Embryonic facial prominence (tissue), 1 donor: ENCODE results near the gene NFKBIE.
A peak's percentile ranks its signal among the peaks of the same experiment; 100 is the strongest.

Experiments used
- DNase-seq: peaks from one replicate; pipeline ENCODE4 v3.0.0-alpha.2; 2016; ENCODE audit errors: extremely low spot score

NFKBIE gene

DNA sequence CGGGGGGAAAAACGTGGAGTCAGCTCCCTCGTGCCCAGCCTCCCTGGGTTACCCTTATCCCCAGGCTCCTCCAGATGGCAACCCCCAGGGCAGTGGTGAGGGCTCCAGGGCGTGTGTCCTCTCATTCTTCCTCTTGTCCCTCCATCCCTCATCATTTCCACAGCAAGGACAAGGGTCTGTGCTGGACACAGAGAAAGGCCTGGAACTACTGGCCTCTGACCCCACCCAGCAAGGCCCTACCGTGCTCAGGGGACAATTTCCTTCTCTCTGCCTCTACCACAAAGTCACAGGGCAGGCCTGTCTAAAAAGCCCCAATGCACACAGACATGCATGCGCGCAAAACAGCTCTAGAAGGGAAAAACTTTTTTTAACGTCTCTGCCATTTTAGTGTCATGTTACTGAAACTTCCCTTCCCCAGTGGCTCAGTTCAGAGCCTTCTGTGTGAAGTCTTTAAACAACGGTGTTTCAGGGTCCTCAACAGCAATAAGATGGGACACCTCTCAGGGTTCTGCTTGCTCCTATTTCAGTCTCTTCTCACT lies 7.0 kb downstream of the NFKBIE start:
- DNase-seq, result no peak

DNA sequence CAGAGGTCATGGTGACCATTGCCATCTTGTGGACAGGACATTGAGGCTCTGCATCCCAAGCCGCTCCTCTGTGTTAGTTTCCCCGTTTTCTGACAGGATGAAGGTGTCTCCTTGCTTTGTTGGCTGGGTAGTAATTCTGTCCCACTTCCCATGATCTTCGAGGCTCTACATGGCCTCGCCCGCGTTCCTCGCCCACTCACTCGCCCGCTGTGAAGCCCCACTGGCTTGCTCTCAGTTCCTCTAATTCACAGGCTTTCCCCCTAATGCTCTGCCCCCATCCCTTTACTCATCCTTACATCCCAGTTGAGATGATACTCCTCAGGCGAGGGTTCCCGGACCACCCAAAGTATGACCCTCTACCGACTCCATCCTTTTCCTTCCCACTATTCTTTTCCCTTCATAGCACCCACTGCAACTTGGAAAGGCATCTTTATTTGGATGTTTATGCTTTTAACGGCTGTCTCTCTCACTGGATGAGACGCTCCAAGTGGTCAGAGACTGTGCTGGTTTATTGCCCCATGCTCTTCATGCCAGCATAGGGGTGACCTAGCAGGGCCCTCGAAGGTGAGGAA lies 7.5 kb downstream of the NFKBIE start:
- DNase-seq, result no peak

DNA sequence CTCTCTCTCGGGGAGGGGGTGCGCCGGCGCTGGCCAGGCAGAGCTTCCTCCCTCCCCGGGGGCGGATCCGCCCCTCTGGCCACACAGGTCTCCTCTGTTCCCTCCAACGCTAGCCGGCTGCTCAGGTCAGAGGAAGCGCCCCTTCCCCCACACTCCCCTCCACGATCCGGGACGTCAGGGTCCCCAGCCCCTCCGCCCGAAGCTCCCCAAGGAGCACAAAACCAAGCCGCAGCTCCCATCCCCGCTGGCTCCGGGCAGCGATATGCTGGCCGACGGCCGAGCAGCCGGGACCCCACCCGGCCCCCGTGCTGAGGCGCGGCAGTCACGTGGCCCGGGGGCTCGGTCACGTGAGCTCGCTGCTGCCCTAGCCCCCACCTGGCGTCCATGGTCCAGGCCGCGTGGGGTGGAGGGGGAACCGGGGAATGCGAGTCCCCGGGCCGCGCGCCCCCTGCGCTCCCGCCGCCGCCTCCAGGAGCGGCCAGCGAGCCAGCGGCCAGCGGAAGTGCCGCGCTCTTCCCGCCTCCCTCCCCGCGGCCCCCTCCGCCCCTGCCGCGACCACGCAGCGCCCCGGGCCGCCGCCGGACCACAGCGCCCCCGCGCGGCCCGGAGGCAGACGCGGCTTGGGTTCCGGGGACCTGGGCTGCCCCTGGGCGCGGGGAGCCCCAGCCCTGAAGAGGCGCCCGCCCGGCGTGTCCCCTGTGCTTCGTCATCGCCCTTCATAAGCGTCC lies 8.2 kb downstream of the NFKBIE start, which contains the start of gene SLC35B2:
Gene SLC35B2 (minus strand): TSS at position 504 of the 728 bp plus-strand sequence. CDS start 118 bp downstream, at position 386.
- DNase-seq, result no peak

DNA sequence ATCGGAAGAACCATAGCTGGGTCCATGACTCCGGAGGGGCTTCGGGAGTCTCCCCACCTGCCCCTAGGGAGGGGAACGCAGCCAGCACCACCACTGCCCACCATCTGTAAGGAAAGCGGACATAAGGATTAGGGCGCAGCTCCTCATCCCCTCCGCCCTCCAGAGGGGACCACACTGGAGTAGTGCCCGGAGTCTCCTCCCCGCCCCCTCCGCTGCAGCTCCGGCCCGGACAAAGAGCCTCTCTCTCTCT lies 8.7 kb downstream of the NFKBIE start:
- no peak for DNase-seq

DNA sequence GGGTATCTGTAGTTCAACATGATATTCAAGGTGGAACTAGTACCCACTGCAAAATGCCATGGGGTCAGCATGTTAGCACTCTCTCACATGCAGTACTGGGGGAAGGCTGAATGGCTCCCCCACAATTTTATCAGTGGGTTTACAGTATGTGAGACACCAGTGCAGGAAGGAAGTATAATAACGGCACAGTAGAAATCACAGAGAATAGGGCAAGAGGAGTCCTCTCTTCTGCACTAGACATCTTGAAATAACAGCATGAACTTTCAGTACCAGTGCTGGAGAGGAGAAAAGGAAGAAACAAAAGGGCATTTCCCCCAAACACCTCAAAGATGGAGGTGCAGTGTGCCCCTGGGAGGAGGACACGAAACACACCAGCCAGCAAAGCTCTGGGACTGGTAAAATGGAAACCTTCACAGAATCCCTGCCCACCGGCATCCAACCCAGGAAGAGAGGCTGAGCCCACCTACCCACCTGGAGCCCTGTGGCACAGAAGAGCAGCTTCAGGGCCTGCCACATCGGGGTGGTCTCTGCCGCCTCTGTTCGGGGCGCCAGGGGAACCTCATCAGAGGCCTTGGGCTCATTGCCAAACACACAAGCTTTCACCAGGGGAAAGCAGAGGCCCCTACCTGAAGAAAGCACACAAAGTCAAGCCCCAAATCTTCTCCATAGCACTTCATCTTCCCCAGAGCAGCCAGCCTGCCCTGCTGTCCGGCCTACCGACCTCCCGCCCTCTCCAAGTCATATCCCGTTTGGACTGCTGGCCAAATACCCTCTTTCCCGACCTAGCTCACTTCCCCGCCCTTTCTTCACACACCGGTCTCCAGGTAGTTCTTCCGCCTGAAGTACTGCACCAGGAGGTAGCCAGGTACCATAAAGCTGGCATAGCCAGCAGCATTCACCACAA lies 9.2 kb downstream of the NFKBIE start:
- no peak for DNase-seq

DNA sequence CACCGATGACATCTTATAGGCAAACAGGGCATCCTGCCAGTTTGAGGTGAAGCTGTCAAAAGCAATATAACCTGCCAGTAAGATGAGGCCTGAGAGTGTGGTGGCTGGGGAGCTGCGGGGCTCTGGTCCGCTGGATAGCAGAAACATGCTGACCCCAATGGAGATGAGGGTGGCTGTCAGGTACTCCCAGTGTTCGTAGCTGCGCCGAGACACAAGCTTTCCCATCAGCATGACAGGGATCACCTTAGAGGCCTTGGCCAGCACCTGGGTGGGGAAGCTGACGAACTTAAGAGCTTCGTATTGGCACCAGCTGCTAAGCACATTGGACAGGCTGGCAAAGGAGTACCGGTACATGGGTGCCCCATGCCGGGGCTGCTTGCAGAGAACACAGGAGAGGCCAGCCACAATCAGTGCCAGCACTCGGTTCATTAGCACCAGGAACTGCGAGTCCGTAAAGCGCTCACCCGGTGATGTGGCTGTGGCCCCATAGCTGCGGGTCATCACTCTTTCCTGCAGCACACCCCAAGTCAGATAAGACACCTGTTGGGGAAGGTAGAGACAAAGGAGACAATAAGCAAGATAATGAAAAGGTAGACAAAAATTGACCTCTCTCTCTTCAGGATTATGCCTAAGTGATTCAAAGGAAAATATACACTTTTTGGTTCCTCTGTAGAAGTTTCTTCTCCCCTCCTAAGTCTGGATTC lies 10.1 kb downstream of the NFKBIE start:
- DNase-seq, result no peak

DNA sequence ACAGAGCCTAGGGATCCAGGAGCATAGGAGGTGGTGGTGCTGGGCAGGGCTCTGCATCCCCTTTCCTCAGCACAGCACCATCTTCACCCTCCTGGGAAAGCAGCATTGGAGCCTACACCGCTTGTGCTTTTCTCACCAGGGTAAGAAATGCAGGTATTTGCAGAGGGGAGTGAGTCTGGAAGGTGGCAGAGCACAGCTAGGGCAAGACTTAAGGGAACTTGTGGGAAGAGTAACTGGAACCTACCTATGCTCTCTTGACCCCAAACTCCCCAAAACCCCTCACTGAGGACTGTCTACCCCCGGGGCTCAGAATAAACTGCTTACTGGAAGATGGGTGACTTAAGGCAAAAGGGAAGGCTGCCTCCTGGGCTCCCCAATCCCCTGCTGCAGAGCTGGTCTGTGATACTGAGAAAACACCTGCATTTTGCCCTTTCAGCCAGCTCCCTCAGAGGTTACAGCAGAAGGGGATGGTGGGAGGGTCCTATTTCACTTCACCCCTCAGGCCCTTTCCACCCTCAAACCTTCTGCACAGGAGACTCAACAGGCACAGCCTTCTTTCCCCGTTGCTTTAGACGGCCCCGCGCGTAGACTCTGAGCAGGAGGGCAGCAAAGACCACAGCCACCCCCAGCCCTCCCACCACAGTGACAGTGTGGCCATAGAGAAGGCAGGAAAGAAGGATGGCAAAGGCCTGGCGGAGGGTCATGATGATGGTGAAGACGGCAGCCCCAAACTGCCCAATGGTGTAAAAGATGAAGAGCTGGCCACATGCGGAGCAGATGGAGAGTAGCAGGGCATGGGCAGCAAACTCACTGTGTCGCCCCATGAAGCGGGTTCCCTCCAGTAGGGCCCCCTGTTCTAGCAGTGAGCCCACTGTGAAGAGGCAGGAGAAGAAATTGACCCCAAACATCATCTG lies 10.9 kb downstream of the NFKBIE start:
- no peak for DNase-seq

DNA sequence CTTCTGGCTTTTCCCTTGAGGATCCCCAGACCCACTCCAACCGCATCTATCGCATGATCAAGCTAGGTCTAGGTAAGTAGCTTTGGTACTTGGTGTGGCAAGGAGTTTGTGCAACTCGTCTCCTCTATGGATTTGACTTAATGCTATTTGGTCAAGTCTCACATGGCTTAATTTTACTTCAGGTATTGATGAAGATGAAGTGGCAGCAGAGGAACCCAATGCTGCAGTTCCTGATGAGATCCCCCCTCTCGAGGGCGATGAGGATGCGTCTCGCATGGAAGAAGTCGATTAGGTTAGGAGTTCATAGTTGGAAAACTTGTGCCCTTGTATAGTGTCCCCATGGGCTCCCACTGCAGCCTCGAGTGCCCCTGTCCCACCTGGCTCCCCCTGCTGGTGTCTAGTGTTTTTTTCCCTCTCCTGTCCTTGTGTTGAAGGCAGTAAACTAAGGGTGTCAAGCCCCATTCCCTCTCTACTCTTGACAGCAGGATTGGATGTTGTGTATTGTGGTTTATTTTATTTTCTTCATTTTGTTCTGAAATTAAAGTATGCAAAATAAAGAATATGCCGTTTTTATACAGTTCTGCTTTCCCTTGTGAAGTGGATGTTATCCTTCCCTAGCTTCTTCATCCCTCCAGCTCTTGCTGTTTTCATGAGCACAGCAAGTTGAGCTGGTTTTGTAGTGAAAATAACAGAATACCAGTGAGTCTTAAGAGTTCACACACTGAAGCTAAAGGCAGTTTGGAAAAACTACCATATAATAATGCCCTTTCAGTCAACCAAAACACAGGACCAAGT lies 11.8 kb downstream of the NFKBIE start:
- no peak for DNase-seq

DNA sequence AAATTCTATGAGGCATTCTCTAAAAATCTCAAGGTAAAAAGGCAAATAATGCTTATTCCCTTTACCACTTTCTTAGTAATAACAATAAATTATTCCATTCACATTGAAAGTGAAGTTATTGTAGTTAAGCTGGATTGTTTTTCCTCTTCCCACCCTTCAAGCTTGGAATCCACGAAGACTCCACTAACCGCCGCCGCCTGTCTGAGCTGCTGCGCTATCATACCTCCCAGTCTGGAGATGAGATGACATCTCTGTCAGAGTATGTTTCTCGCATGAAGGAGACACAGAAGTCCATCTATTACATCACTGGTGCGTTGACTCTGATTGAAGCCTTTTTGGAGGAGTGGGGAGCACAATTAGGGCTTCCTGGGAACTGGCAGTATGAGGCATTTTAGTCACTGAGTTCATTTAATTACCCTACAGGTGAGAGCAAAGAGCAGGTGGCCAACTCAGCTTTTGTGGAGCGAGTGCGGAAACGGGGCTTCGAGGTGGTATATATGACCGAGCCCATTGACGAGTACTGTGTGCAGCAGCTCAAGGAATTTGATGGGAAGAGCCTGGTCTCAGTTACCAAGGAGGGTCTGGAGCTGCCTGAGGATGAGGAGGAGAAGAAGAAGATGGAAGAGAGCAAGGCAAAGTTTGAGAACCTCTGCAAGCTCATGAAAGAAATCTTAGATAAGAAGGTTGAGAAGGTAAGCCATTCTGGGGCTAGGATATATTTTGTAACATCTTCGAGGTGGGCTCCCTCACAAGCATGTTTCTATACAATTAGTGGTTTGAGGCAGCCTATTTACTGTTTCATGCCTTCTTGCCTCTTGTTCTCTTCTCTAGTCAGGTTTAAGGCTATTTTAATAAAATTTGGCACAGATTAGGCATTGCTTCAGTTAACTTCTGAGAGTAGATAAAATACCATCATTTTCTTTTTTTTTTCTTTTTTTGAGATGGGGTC lies 13.5 kb downstream of the NFKBIE start:
- DNase-seq, result no peak

DNA sequence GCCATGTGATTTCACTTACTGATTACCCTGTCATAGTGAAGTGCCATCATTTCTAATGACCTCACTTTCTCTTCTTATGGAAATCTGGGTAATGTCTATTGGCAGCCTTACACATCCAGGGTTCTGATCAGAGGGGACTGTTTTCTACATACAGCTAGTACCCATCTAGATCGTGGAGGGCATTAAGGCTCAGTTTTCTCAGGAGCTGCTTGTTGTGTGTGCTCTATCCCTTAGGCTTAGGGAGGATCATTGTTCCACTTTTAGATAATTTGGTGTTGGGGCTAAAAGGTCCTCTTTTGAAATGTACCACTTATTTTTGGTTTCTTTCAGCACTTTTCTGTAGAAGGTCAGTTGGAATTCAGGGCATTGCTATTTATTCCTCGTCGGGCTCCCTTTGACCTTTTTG lies 14.6 kb downstream of the NFKBIE start:
- DNase-seq, result no peak

DNA sequence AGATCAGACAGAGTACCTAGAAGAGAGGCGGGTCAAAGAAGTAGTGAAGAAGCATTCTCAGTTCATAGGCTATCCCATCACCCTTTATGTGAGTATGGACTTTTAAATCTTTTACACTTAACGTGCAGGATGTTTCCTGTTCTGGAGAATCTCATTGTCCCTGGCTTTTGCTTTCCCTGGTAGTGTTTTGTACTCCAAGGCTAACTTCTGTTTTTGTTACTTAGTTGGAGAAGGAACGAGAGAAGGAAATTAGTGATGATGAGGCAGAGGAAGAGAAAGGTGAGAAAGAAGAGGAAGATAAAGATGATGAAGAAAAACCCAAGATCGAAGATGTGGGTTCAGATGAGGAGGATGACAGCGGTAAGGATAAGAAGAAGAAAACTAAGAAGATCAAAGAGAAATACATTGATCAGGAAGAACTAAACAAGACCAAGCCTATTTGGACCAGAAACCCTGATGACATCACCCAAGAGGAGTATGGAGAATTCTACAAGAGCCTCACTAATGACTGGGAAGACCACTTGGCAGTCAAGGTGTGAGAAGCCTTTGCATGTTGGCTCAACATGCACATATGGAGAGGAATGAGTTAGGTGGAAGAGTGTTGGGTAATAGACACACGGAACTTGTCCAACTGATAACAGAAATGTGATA lies 15.2 kb downstream of the NFKBIE start:
- DNase-seq, result no peak

DNA sequence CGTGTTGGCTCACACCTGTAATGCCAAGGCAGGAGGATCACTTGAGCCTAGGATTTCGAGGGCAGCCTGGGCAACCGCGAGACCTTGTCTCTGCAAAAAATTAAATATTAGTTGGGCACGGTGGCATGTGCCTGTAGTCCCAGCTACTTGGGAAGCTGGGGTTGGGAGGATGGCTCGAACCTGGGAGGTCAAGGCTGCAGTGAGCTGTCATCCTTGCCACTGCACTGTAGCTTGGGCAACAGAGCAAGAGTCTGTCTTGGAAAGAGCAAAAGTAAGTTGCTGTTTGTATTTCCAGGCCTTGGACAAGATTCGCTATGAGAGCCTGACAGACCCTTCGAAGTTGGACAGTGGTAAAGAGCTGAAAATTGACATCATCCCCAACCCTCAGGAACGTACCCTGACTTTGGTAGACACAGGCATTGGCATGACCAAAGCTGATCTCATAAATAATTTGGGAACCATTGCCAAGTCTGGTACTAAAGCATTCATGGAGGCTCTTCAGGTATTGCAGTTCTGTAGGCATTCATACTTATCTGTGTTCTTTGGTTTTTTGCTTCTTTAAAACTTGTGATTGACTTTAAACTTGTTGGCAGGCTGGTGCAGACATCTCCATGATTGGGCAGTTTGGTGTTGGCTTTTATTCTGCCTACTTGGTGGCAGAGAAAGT lies 16.1 kb downstream of the NFKBIE start:
- DNase-seq, result no peak

DNA sequence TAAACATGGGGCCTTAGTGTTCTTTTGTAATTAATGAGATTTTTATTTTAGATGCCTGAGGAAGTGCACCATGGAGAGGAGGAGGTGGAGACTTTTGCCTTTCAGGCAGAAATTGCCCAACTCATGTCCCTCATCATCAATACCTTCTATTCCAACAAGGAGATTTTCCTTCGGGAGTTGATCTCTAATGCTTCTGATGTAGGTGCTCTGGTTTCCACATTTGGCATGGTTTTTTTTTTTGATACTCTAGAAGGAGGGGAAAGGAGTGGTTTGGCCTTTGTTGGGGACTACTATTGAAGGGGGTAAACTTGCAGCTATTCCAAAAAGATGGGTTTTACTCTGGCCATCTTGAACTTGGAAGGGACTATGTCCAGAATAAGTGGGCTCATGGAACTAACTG lies 16.8 kb downstream of the NFKBIE start:
- DNase-seq, result no peak

DNA sequence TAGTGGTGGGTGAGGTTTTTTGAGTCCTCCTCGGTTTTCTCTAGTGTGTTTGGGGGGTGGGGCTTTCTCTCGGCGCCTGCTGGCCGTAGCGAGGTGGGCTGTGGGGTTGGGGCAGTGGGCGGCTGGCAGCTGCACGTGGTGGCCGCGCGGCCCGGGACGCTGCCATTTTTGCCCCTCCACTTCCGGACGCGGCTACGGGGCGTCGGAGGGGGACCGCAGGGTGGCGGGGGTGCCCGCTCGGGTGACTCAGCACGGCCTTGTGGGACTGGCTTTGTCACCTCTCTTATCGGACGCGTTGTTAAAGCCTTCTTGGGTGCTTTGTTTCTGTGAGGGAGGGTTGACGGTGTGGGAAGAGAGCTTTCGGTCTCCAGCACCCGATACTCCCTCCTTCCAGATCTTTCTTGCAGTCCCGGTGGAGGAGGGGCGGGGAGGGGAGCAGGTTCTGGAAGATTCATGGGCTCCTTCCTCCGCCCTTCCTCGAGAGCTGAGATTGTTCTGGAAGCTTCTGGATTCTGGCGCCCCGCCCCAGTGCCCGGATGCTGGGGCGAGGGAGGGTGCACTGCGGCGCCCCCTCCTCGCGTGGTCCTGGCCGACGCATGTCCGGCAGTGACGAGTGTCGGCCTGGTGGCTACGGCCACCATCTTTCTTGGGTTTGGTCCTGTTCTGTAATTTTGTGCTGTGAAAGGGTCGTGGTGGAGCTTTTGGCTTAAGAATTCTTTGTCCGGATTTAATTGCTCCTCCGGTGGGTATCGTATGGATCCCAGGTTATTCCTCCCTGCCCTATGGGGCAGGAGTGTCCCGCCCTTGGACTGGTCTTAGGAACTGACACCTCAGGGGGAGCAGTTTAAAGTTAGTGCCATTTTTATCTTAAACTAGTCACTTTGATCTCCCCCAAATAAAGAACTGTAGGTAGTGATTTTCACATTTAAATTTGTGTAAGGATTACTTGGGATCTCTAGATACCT lies 17.7 kb downstream of the NFKBIE start:
- DNase-seq, result no peak

DNA sequence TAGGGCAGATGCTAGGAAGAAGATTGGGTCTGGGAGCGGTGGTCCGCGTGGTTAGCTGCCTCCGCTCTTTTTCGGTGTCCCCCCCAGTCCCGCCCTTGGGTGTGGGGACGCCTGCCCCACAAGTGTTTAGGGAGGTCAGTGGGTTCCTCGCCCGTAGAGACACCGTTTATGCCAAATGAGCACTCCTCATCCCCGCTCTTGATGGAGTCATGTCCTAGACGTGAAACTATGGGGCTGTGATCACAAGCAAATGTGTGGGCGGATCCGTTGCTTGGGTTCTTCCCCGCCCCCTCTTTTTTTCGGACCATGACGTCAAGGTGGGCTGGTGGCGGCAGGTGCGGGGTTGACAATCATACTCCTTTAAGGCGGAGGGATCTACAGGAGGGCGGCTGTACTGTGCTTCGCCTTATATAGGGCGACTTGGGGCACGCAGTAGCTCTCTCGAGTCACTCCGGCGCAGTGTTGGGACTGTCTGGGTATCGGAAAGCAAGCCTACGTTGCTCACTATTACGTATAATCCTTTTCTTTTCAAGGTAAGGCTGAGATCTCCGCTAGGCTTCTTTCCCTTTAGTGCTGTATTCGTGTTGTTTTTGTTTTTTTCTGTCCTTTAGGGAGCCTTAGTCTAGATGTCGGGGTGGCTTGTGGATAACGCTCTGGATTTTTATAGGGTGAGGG lies 18.6 kb downstream of the NFKBIE start, which contains the start of gene HSP90AB1:
Gene HSP90AB1 (plus strand): TSS at position 439 of the 675 bp plus-strand sequence. CDS start 1,529 bp downstream, outside the sequence.
- DNase-seq, result peak; percentile 97
